Loucy (cell line): Measurements from ENCODE around the gene KANK2.

Source experiments
- EZH2phosphoT487 ChIP-seq: fragments of 200-600 bp; IDR thresholded peaks from 2 replicates; pipeline ENCODE4 v1.6.1; 2018; ENCODE audit warnings: antibody characterized with exemption, mild to moderate bottlenecking, moderate library complexity, borderline replicate concordance
- TF ChIP-seq, protein P1 (sequence below): fragments of 200-600 bp; sonication (generic); conservative IDR thresholded peaks from 2 replicates; pipeline ENCODE4 v1.5.1; 2014; ENCODE audit warnings: mild to moderate bottlenecking, antibody characterized with exemption, low read length

DNA sequence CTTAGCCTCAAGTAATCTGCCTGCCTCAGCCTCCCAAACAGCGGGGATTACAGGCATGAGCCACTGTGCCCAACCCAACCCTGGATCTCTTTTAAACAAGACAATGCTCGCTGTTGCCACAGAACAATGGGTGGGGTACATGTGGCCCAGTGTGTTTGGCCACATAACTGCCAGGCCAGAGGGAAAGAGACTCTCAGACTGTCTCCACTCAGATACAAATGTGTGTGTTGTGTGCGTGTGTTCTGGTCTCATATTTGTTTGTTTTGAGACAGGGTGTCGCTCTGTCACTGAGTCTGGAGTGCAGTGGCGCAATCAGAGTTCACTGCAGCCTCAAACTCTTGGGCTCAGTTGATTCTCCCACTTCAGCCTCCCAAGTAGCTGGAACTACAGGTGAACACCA lies 82.3 kb downstream of the KANK2 start:
- TF ChIP-seq, protein P1, sequence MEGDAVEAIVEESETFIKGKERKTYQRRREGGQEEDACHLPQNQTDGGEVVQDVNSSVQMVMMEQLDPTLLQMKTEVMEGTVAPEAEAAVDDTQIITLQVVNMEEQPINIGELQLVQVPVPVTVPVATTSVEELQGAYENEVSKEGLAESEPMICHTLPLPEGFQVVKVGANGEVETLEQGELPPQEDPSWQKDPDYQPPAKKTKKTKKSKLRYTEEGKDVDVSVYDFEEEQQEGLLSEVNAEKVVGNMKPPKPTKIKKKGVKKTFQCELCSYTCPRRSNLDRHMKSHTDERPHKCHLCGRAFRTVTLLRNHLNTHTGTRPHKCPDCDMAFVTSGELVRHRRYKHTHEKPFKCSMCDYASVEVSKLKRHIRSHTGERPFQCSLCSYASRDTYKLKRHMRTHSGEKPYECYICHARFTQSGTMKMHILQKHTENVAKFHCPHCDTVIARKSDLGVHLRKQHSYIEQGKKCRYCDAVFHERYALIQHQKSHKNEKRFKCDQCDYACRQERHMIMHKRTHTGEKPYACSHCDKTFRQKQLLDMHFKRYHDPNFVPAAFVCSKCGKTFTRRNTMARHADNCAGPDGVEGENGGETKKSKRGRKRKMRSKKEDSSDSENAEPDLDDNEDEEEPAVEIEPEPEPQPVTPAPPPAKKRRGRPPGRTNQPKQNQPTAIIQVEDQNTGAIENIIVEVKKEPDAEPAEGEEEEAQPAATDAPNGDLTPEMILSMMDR, result no peak
- no peak for TF ChIP-seq EZH2phosphoT487
